OCI-M2 (cell line): ENCODE data around the gene MRPS12.
A peak's percentile ranks its signal among the peaks of the same experiment; 100 is the strongest.
"Not testable (repeated sequence)": the region's sequence is repeated elsewhere in the genome, so short reads cannot be mapped to it uniquely, and the experiment has no call there.

Experiments
- DNase-seq: peaks from one replicate; lab custom pipeline; 2025; ENCODE audit not compliant: unreplicated experiment; lab: John Stamatoyannopoulos, UW

The MRPS12 gene

DNA sequence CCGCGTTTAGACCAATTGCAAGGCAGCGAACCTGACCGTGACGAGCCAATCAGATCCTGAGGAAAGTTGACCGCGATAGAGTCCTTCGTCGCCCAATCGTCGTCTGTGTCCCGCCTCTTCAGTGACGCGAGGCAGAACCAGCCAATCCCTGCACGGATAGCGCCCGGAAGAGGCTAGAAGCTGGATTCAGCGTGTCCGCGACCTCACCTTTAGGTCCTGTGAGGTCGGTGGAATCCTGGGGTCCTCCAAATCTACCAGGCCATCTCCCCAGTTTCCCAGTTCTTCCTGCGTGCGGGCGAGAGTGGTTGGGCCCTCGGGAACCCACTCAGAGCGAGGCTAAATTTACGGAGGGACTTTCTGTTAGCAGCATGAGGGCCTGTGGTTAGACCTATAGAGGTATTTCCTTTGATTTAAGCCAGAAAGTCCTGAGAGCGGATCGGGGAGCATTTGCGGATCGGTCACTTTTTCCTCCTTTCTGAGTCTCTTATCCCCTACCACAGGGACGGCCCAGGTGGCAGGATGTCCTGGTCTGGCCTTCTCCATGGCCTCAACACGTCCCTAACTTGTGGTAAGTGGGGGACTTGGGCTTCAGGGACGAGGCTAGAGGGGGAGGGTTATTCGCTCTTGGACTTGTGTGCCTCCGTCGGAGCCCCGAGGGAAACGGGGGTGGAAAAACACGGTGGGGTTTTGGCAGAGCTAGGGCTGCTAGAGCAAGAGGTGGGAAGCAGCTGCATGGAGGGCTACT lies at the start of gene MRPS12:
TSS of gene MRPS12 (plus strand) at position 169 of the 745 bp plus-strand sequence. CDS start at position 520, 351 bp downstream.
- no peak for DNase-seq

DNA sequence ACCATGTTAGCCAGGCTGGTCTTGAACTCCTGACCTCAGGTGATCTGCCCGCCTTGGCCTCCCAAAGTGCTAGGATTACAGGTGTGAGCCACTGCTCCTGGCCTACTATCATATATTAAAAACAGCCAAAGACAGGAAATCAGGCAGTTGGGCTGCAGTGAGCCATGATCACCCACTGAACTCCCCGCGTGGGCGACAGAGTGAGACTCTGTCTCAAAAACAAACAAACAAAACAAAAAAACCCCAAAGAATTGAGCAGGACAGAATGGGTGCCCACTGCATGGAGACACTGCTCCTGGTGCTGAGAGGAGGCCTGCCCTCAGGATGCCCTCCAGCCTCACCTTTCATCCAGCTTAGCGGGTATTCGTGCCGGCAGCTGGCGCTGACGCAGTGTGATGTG lies 47.5 kb upstream of the MRPS12 start:
- DNase-seq, result no peak

DNA sequence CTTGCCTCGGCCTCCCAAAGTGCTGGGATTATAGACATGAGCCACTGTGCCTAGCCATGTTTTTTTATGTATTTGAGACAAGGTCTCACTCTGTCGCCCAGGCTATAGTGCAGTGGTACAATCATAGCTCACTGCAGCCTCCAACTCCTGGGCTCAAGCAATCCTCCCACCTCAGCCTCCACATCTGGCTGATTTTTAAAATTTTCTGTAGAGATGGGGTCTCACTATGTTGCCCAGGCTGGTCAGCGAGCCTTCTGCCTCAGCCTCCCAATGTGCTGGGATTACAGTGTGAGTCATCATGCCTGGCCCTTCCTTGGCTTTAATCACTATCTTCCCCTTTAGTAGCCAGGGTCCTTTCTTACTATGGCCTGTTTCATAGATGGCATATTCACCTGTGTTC lies 46.1 kb upstream of the MRPS12 start:
- DNase-seq, result not testable (repeated sequence)

DNA sequence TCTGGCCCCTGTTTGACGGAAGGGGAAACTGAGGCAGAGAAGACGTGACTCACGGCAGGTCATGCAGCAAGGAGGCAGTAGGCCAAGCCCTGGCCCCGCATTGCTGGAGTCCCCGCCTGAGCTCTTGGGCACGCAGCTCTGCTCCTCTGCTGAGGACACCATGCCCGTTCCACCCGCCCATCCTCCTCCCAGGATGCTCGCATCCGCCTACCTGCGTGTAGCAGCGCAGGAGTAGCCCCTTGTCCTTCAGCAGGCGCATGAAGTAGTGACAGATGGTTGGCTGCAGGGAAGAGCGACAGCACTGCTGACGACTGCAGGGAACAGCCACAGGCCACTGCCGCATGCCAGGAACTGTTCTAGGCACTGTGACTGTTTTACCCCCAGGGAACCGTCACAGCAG lies 41.9 kb upstream of the MRPS12 start:
- DNase-seq, result no peak

DNA sequence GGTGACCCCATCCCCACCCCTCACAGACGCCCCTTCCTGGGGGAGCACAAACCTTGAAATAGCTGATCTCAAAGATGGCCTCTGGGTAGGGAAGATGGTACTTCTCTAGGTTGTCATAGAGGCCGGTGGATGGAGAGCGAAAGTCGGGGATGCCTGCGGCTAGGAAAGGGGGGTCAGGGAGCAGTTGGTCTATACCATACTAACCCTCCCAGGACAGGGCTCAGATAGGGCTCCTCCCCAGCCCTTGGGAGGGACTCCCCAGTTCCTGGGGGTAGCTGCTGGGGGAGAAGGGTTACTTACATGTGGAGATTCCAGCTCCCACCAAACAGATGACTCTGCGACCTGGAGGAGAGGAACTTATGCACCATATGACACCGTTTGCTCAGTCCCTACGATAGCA lies 40.9 kb upstream of the MRPS12 start:
- no peak for DNase-seq

DNA sequence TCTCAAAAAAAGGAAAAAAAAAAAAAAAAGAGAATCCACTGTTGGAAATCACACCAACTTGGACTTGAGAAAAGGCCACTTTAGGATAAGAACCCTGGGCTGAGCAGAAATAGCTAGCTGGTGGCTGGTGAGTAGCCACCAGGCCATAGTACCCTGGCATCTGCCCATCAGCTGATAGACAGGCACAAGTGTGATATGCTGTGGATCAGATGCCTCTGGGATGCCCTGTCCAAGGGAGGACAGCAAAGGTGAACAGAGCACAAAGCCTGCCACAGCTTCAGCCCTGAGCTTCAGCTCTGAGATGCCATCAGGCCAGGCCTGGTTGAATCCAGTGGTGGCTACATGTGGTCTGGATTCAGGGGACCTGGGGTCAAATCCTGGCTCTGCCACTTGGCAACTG lies 40.1 kb upstream of the MRPS12 start:
- DNase-seq, result no peak

DNA sequence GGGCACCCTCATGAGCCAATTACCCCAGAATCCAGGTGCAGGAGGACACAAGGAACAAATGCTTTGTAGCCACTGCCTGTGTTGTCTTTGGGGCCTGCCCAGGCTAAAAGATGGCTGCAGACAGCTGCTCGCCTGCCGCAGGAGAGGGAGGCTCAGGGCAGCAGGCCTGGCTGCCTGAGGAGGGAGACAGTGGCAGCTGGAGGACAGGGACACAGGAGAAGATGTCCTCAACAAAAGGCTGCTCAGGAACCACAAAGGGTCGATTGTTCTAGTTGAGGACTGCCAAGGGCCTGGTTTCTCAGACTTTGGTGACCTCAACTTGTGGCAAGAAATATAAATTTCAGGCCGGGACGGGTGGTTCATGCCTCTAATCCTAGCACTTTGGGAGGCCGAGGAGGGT lies 39.0 kb upstream of the MRPS12 start:
- DNase-seq, result no peak

DNA sequence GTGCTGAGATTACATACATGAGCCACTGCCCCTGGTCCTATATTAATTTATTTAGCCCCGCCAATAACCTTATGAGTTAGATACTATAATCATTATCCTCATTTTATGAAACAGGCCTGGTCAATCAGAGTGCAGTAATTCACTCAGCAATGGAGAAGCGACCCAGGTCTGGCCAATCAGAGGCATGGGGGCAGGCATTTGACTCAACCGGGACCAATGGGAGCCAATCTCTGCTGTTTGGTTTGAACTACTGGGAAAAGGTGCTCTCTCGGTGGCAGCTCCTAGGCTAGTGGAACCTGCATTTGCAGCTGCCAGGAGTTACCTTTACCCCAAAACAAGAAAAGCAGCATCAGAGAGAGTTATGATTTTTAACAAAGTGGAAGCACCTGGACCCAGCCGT lies 37.9 kb upstream of the MRPS12 start:
- no peak for DNase-seq

DNA sequence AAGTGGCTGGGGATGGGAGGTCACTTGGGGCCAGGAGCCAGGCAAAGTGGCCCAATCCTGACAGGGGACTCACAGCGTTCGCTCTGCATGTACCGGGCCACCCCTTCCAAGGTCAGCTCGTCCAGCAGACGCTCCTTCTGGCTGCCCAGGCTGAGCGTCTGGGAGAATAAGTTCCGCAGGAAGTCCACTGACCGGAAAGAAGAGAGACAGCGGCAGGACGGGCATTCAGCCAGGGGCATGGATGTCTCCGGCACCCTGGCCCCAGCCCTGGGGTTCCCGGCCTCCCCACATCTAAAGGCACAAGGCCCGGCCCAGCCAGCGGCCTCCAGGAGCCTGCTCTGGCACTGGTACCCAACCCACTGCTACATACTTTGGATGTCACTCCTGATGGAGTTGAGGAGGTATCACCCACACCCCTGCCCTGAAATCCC lies 37.4 kb upstream of the MRPS12 start:
- DNase-seq, result no peak

DNA sequence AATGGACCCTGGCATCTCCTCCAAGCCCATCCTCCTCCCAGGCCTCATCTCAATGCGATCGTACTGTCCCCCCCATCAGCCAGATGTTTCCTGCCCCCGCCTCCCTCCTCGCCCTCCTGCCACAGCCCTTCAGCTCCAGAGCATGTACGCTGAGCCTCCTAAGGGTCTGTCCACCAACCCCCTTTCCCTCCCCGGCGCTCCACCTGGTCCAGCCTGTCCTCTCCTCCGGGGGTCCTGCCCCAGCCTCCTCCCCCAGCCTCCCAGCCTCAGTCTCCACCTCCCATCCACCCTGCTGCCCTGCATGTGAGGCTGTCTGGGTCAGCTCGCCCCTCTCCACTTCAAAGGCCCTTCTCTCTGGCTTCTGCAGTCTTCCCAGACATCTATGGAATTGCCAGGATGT lies 35.8 kb upstream of the MRPS12 start:
- DNase-seq, result no peak

DNA sequence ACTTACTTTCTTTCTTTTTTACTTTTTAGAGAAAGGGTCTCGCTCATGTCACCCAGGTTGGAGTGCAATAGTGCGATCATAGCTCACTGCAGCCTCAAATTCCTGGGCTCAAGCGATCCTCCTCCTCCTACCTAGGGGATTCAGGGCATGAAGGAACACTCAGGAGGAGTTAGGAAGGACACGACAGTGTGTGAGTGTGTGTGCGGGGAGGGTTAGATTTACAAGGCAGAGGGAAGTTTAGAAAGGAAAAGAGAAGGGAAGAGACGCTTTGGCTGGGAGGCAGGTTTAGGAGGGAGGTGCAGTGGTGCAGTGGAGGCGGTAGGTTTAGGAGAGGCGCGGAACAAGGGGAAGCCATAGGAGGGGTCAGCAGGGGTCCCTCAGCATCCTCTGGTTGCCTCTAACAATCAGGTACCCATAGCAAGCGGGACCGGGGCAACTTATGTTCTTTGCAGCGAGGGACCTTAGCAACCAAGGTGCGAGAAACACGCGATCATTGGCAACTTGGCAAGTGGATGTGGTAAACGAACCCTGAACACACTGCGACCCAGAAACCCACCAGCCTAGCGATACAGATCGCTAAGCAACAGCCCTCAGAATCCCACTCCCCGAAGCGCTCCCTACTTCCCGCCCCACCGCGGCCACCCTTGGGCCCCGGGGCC lies 31.8 kb upstream of the MRPS12 start:
- DNase-seq, result no peak

DNA sequence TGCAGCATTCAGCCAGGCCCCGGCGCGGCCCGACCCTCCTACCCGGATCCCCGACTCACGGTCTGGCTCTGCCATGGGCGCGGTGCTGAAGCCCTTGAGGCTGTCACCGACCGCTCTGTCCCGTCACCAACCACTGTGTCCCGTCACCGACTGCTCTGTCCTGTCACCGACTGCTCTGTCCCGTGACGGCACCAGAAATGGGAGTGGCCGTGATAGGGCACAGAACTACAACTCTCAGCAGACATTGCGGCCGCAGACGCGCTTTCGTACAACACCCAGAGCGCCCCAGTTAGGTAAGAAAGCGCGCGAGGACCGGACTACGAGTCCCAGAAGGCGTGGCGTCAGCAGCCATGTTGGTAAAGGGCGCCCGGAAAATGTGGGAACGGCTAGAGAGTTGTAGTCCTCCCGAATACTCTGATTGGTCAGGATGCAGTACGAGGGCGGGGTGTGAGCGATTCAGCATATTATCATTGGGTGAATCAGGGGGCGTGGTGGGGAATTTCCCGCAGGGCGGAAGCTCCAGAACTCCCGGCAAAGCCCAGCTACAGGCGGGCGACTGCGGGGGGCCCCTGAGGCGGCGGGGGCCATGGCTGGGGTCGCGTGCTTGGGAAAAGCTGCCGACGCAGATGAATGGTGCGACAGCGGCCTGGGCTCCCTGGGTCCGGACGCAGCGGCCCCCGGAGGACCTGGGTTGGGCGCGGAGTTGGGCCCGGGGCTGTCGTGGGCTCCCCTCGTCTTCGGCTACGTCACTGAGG lies 31.1 kb upstream of the MRPS12 start, which contains the start of the genes NFKBIB and SIRT2:
TSS of gene NFKBIB (plus strand) at position 523 of the 755 bp plus-strand sequence. CDS start at position 587, 64 bp downstream.
TSS of gene SIRT2 (minus strand) at position 172 of the 755 bp plus-strand sequence. CDS start at position 75, 97 bp downstream.
- DNase-seq, result peak; percentile 100

DNA sequence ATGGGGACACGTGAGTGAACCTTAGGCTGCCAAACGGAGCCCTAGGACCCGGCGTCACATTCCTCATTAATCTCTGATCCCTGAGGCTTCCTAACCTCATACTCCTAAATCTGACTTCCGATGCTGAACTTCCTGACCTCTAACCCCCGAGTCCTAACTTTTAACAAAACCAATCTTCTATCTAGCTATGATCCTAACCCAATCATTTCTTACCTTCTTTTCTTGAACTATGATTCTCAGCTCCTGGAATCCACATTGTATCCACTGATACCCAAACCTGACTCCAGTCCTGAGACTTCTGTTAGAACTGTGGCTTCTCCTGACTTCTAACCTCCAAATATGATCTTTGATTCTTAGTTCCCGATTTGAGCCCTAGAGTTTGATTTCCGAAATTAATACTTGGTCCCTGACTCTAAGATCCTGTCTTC lies 30.5 kb upstream of the MRPS12 start:
- peak; percentile 95 for DNase-seq

DNA sequence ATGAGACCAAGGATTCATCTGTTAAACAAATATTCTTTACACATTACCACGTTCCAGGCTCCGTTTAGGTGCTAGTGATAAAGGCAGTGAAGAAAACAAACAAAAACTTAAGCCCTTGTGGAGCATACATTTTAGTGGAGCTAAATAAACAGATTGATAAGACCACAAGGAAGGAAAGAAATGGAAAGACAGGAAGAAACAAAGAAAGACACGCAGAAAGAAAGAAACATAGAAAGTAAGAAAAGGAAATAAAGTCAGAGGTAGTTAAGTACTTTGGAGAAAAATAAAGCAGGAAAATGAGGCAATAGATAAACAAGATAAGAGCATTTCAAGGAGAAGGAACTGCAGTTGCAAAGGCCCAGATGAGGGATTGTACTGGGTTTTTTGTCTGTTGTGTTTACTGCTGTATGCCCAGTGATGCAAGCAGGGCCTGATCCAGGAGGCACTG lies 30.0 kb upstream of the MRPS12 start:
- DNase-seq, result no peak

DNA sequence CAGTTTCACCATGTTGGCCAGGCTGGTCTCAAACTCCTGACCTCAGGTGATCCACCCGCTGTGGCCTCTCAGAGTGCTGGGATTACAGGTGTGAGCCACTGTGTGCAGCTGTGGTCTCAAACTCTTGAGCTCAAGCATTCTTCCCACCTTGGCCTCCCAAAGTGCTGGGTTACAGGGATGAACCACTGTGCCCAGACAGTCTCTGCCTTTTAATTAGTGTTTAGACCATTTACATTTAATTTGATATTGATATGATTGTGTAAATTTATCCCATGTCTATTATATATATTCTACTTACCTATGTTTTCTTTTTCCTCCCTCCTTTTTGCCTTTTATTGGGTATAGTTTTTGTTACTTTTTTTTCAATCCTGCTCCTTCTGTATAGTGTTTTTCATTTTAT lies 29.1 kb upstream of the MRPS12 start:
- no peak for DNase-seq

DNA sequence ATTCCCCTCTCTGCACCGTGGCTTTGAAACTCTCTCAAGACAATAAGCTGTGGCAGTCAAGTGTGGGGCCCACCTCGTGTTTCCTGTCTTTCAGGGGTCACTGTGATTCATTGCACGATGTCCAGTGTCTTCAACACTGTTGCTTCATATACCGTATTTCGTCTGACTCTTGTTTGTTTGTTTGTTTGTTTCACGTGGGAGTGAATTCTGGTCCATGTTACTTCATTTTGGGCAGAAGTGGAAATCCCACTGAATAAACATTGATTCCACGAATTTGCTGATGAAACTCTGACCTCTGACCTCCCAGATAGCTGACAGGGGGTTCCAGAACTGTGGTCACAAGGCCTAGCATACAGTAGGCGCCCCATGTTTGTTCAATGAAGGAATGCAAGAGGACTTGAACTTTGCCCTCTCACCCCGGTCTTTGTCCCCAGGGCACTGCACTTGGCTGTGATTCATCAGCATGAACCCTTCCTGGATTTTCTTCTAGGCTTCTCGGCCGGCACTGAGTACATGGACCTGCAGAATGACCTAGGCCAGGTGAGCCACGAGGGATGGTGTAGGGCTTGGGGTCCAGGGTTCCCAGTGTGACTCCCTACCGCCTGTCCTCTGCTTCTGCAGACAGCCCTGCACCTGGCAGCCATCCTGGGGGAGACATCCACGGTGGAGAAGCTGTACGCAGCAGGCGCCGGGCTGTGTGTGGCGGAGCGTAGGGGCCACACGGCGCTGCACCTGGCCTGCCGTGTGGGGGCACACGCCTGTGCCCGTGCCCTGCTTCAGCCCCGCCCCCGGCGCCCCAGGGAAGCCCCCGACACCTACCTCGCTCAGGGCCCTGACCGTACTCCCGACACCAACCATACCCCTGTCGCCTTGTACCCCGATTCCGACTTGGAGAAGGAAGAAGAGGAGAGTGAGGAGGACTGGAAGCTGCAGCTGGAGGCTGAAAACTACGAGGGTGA lies 25.9 kb upstream of the MRPS12 start:
- no peak for DNase-seq

DNA sequence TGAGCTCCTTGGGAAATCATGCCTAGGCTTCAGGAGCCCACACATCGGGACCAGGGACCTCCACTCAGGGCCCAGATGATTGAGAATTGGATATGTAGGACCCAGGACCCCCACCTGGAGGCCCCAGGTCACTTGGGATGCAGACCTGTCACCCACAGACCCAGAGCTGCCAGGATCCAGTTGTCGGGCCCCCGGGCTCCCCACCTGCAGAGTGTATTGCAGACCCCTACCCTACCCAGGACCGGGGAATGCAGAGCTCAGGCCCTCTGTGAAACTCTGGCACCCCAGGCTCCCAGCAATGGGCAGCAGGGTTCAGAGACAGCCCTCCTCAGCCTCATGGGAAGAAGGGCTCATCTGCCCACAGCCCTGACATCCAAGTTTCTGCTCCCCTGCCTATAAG lies 25.1 kb upstream of the MRPS12 start:
- no peak for DNase-seq

DNA sequence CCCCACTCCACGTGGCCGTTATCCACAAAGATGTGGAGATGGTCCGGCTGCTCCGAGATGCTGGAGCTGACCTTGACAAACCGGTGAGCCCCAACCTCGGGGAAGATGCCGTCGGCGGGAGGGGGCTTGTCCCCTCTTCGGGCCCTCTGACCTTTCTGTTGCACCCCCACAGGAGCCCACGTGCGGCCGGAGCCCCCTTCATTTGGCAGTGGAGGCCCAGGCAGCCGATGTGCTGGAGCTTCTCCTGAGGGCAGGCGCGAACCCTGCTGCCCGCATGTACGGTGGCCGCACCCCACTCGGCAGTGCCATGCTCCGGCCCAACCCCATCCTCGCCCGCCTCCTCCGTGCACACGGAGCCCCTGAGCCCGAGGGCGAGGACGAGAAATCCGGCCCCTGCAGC lies 23.5 kb upstream of the MRPS12 start:
- DNase-seq, result no peak

DNA sequence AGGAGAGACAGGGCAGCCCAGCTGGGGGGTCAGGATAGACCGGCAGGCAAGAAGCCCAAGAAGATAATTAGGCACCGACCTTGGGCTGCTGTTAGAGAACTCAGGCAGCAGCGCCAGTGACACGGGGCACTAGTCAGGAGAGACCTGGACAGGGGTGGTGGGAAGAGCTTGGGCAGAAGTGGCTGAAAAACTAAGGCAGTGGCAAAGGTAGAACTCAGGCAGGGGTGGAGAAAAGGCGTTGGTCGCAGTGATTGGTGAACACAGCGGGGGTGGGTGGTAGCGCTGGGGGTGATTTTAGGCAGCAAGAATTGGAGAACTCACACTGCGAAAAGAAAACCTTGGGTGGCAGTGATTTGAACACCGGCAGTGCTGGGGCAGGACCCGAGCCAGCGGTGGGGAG lies 23.1 kb upstream of the MRPS12 start:
- no peak for DNase-seq

DNA sequence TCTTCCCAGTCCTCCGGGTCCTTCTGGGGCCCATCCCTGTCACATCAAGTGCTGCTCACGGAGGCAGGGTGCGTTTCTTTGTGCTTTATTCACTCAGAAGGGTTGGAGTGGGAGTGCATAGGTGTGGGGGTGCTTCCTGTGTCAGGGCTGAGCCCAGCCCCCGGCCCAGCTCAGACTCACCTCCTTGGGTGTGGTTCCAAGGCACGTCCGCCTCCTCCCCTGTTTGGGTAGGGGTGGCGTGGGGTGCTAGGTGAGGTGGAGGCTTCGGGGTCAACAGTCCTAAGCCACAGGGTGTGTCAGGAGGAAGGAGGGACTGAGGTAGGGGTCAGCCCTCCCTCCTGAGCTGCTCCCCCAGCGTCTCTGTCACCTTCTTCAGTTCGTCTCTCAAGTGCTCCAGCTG lies 21.8 kb upstream of the MRPS12 start:
- DNase-seq, result no peak
